ENCODE results near the gene KDF1.
A peak's percentile ranks its signal among the peaks of the same experiment; 100 is the strongest.

The KDF1 gene

GRCh38 chr1:26900001-26900814 lies 60.1 kb downstream of the KDF1 start, which contains the start of gene GPATCH3:
TSS of gene GPATCH3 (minus strand) at chr1:26900467. CDS start at chr1:26900442, 25 bp downstream.
- peak within 1 kb of the TSS; percentile 79 for H3K4me2 ChIP-seq (ENCODE audit: low read length)
- H3K9me3 ChIP-seq (ENCODE audit: insufficient read depth, low read length), result no peaks in the 10 kb centered on the region
- H3K36me3 ChIP-seq (replicated peaks; ENCODE audit: low read depth, low read length), result no peaks in the 10 kb centered on the region
- H3K4me3 ChIP-seq (ENCODE audit: low read length), result peak within 1 kb of the TSS; percentile 98
- no peak for TF ChIP-seq CTCF (IDR thresholded peaks at IDR 0.05; ENCODE audit: low read depth, low read length)
- no peak for TF ChIP-seq EZH2phosphoT487 (IDR thresholded peaks at IDR 0.05; ENCODE audit: low read depth)
- peak within 1 kb of the TSS; percentile 82 for H3K9ac ChIP-seq (ENCODE audit: low read length)
- H3K27me3 ChIP-seq (ENCODE audit: low read depth, low read length), result no peaks in the 10 kb centered on the region
- H3K79me2 ChIP-seq (ENCODE audit: low read length), result peaks cover 16% of the 10 kb centered on the region
- no peaks in the 10 kb centered on the region for H4K20me1 ChIP-seq (ENCODE audit: insufficient read depth, low read length)
- peak within 1 kb of the TSS; percentile 44 for H3K27ac ChIP-seq (ENCODE audit: low read length)
- peak within 1 kb of the TSS; percentile 98 for H2AFZ ChIP-seq (ENCODE audit: low read depth, low read length)
- H3K4me1 ChIP-seq (ENCODE audit: low read length), result peaks cover 12% of the 10 kb centered on the region
